GM23338 (cell line): Measurements from ENCODE around the gene NCR2. TPM values are rescaled to one million over a fixed set of nuclear protein-coding genes. Genes with fewer than 3 reads are reported as not detected.

Experiments
- ATAC-seq: fragments of 200-7000 bp; cut with Tn5 transposase; 3 replicates; pipeline ENCODE4 v1.9.1; 2020
- DNase-seq: peaks from one replicate; pipeline ENCODE4 v3.0.0-alpha.2; 2015; ENCODE audit warnings: low spot score
- H2AFZ ChIP-seq: fragments of 200-600 bp; sonication (generic); 2 replicates; pipeline ENCODE4 v1.8.0; 2016; ENCODE audit warnings: antibody characterized with exemption, mild to moderate bottlenecking, moderate library complexity
- H3F3A ChIP-seq: fragments of 200-600 bp; sonication (generic); replicated peaks from 2 replicates; pipeline ENCODE4 v1.8.0; 2017; ENCODE audit warnings: antibody characterized with exemption, mixed run types, low read depth
- H3K27ac ChIP-seq: fragments of 200-600 bp; sonication (generic); 2 replicates; pipeline ENCODE4 v1.6.1; 2016; ENCODE audit warnings: low read depth
- H3K27me3 ChIP-seq: fragments of 200-600 bp; sonication (generic); 2 replicates; pipeline ENCODE4 v1.8.0; 2016; ENCODE audit warnings: mild to moderate bottlenecking, mixed run types, moderate library complexity; ENCODE audit not compliant: insufficient read depth
- H3K36me3 ChIP-seq: fragments of 200-600 bp; sonication (generic); 2 replicates; pipeline ENCODE4 v1.8.0; 2016; ENCODE audit warnings: mild to moderate bottlenecking; ENCODE audit not compliant: insufficient read depth
- H3K4me1 ChIP-seq: fragments of 200-600 bp; sonication (generic); 2 replicates; pipeline ENCODE4 v1.8.0; 2016; ENCODE audit warnings: mild to moderate bottlenecking, moderate library complexity; ENCODE audit not compliant: insufficient read depth
- H3K4me2 ChIP-seq: fragments of 200-600 bp; sonication (generic); 2 replicates; pipeline ENCODE4 v1.7.1; 2017; ENCODE audit warnings: mixed run types
- H3K4me3 ChIP-seq: fragments of 200-600 bp; sonication (generic); 2 replicates; pipeline ENCODE4 v1.6.1; 2016; ENCODE audit warnings: mixed run types
- H3K79me2 ChIP-seq: fragments of 200-600 bp; sonication (generic); replicated peaks from 2 replicates; pipeline ENCODE4 v1.8.0; 2017; ENCODE audit warnings: mild to moderate bottlenecking; ENCODE audit not compliant: insufficient read depth
- H3K9me2 ChIP-seq: fragments of 200-600 bp; sonication (generic); 2 replicates; pipeline ENCODE4 v1.8.0; 2017; ENCODE audit not compliant: insufficient read depth
- H4K20me1 ChIP-seq: fragments of 200-600 bp; sonication (generic); replicated peaks from 2 replicates; pipeline ENCODE4 v1.8.0; 2017; ENCODE audit warnings: mild to moderate bottlenecking; ENCODE audit not compliant: insufficient read depth
- H3K27ac Mint-ChIP-seq: 2 replicates; pipeline ENCODE4 v1.8.0; 2020; ENCODE audit warnings: inconsistent platforms, mild to moderate bottlenecking, moderate library complexity, mixed read lengths
- H3K27me3 Mint-ChIP-seq: 3 replicates; pipeline ENCODE4 v1.8.0; 2022; ENCODE audit warnings: low read depth, mild to moderate bottlenecking, moderate library complexity, mixed read lengths, inconsistent platforms; ENCODE audit not compliant: insufficient read depth, poor library complexity
- H3K36me3 Mint-ChIP-seq: 3 replicates; pipeline ENCODE4 v1.8.0; 2021; ENCODE audit warnings: low read depth, mild to moderate bottlenecking, inconsistent platforms, moderate library complexity, mixed read lengths
- H3K4me1 Mint-ChIP-seq: 3 replicates; pipeline ENCODE4 v1.8.0; 2020; ENCODE audit warnings: mild to moderate bottlenecking, inconsistent platforms, mixed read lengths
- H3K4me3 Mint-ChIP-seq: 3 replicates; pipeline ENCODE4 v1.8.0; 2021; ENCODE audit warnings: moderate library complexity, mild to moderate bottlenecking, inconsistent platforms, mixed read lengths
- H3K9me3 Mint-ChIP-seq: 3 replicates; pipeline ENCODE4 v1.8.0; 2020; ENCODE audit warnings: moderate library complexity, mild to moderate bottlenecking, inconsistent platforms, mixed read lengths
- CREB1 ChIP-seq: fragments of 250-450 bp; sonication (Bioruptor Pico); IDR thresholded peaks from 2 replicates; pipeline ENCODE4 v1.5.0; 2020; ENCODE audit warnings: low read depth, mild to moderate bottlenecking, moderate library complexity
- polyA plus RNA-seq: library from polyadenylated mRNA; unstranded; fragments of >200 nt; fragmentation: Nextera tagmentation; extraction: Ambion mirVana; gene quantifications from 2 replicates; pipeline ENCODE4 v1.2.1, GENCODE V29; 2016
- total RNA-seq: library from RNA; depleted of rRNA; stranded (reverse); fragments of >200 nt; shearing (Covaris generic); gene quantifications from 2 replicates; pipeline ENCODE4 v1.2.3, GENCODE V29; 2014
- TF ChIP-seq, protein P1 (sequence below): fragments of 250-450 bp; sonication (Bioruptor Pico); IDR thresholded peaks from 2 replicates; pipeline ENCODE4 v1.5.0; 2020; ENCODE audit warnings: mild to moderate bottlenecking, moderate library complexity
- TF ChIP-seq, protein P2 (sequence below), 2 experiments: fragments of 200-600 bp in 1 of 2; sonication (generic) in 1 of 2; conservative IDR thresholded peaks; 2 replicates each; pipeline versions ENCODE4 v1.5.1 to v1.6.1; 2016 to 2017; ENCODE audit warnings: antibody characterized with exemption in 2 of 2, low read depth in 2 of 2, mild to moderate bottlenecking in 2 of 2, moderate library complexity in 1 of 2

The NCR2 gene
- total and polyA plus RNA-seq, 2 experiments from 2014 or later = not detected

DNA sequence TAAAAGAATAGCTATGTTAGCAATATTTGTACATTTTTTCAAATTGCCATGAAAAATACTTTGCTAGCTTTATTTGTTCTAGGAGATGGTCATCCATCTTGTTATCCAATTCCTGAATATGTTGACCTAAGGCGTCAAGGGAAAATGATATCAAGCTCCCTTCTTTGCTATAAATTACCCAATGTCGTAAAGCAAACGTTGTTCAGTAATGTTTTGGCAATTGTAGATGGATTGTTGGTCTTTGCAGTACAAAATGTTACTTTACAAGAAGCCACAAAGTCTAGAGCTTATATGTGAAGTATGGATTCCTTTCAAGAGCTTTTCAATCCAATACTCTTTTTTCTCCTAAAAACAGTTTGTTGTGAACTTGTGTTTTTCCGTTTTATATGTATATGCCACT lies 3.3 kb downstream of the NCR2 start (continued):
- TF ChIP-seq, protein P1, sequence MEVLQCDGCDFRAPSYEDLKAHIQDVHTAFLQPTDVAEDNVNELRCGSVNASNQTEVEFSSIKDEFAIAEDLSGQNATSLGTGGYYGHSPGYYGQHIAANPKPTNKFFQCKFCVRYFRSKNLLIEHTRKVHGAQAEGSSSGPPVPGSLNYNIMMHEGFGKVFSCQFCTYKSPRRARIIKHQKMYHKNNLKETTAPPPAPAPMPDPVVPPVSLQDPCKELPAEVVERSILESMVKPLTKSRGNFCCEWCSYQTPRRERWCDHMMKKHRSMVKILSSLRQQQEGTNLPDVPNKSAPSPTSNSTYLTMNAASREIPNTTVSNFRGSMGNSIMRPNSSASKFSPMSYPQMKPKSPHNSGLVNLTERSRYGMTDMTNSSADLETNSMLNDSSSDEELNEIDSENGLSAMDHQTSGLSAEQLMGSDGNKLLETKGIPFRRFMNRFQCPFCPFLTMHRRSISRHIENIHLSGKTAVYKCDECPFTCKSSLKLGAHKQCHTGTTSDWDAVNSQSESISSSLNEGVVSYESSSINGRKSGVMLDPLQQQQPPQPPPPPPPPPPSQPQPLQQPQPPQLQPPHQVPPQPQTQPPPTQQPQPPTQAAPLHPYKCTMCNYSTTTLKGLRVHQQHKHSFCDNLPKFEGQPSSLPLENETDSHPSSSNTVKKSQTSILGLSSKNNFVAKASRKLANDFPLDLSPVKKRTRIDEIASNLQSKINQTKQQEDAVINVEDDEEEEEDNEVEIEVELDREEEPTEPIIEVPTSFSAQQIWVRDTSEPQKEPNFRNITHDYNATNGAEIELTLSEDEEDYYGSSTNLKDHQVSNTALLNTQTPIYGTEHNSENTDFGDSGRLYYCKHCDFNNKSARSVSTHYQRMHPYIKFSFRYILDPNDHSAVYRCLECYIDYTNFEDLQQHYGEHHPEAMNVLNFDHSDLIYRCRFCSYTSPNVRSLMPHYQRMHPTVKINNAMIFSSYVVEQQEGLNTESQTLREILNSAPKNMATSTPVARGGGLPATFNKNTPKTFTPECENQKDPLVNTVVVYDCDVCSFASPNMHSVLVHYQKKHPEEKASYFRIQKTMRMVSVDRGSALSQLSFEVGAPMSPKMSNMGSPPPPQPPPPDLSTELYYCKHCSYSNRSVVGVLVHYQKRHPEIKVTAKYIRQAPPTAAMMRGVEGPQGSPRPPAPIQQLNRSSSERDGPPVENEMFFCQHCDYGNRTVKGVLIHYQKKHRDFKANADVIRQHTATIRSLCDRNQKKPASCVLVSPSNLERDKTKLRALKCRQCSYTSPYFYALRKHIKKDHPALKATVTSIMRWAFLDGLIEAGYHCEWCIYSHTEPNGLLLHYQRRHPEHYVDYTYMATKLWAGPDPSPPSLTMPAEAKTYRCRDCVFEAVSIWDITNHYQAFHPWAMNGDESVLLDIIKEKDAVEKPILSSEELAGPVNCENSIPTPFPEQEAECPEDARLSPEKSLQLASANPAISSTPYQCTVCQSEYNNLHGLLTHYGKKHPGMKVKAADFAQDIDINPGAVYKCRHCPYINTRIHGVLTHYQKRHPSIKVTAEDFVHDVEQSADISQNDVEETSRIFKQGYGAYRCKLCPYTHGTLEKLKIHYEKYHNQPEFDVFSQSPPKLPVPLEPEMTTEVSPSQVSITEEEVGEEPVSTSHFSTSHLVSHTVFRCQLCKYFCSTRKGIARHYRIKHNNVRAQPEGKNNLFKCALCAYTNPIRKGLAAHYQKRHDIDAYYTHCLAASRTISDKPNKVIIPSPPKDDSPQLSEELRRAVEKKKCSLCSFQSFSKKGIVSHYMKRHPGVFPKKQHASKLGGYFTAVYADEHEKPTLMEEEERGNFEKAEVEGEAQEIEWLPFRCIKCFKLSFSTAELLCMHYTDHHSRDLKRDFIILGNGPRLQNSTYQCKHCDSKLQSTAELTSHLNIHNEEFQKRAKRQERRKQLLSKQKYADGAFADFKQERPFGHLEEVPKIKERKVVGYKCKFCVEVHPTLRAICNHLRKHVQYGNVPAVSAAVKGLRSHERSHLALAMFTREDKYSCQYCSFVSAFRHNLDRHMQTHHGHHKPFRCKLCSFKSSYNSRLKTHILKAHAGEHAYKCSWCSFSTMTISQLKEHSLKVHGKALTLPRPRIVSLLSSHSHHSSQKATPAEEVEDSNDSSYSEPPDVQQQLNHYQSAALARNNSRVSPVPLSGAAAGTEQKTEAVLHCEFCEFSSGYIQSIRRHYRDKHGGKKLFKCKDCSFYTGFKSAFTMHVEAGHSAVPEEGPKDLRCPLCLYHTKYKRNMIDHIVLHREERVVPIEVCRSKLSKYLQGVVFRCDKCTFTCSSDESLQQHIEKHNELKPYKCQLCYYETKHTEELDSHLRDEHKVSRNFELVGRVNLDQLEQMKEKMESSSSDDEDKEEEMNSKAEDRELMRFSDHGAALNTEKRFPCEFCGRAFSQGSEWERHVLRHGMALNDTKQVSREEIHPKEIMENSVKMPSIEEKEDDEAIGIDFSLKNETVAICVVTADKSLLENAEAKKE (CRISPR knock-in tag) = no peak
- TF ChIP-seq, protein P2, sequence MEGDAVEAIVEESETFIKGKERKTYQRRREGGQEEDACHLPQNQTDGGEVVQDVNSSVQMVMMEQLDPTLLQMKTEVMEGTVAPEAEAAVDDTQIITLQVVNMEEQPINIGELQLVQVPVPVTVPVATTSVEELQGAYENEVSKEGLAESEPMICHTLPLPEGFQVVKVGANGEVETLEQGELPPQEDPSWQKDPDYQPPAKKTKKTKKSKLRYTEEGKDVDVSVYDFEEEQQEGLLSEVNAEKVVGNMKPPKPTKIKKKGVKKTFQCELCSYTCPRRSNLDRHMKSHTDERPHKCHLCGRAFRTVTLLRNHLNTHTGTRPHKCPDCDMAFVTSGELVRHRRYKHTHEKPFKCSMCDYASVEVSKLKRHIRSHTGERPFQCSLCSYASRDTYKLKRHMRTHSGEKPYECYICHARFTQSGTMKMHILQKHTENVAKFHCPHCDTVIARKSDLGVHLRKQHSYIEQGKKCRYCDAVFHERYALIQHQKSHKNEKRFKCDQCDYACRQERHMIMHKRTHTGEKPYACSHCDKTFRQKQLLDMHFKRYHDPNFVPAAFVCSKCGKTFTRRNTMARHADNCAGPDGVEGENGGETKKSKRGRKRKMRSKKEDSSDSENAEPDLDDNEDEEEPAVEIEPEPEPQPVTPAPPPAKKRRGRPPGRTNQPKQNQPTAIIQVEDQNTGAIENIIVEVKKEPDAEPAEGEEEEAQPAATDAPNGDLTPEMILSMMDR (conservative IDR thresholded peaks at IDR 0.05; ENCODE audit: low read depth in 2 of 2) = no peak
- no peak for TF ChIP-seq CREB1 (CRISPR knock-in tag)

DNA sequence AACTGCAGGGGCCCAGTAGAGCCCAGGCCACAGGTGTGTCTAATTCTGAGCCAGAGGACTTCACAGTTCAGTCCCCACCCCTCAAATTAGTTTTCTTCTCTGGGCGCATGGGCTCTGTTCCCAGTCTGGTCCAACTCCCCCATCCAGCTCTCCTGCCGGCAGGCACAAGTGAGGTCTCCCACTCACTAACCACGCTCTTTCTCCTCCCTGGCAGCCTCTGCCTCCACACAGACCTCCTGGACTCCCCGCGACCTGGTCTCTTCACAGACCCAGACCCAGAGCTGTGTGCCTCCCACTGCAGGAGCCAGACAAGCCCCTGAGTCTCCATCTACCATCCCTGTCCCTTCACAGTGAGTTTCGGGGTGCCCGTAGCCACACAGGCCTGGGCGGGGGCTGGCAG lies 6.2 kb downstream of the NCR2 start:
- no peaks in the 10 kb centered on the region for H3K27me3 ChIP-seq
- H3K4me2 ChIP-seq = no peak overlapping the region
- Mint-ChIP-seq H3K27ac (no peak overlapping the region), H3K4me3 (no peak overlapping the region), H3K4me1 (peaks cover 7% of the 10 kb centered on the region; the same call in 2 of the 3 replicates), H3K9me3 (no peaks in the 10 kb centered on the region), H3K27me3 (peaks cover 13% of the 10 kb centered on the region), H3K36me3 (no peaks in the 10 kb centered on the region)
- no peaks in the 10 kb centered on the region for H3K79me2 ChIP-seq
- no peaks in the 10 kb centered on the region for H4K20me1 ChIP-seq
- H2AFZ ChIP-seq = no peak overlapping the region
- no peaks in the 10 kb centered on the region for H3K4me1 ChIP-seq
- no peak overlapping the region for H3K4me3 ChIP-seq
- H3K36me3 ChIP-seq = no peaks in the 10 kb centered on the region
- DNase-seq = no peak
- no peaks in the 10 kb centered on the region for H3F3A ChIP-seq
- ATAC-seq = no peak
- no peak overlapping the region for H3K27ac ChIP-seq
- no peaks in the 10 kb centered on the region for H3K9me2 ChIP-seq
- TF ChIP-seq CREB1 (CRISPR knock-in tag) = no peak
- TF ChIP-seq, protein P1 (CRISPR knock-in tag) = no peak
